GM12878 (cell line): ENCODE measurements around the gene DHRS9. TPM values are rescaled to one million over a fixed set of nuclear protein-coding genes. Genes with fewer than 3 reads are reported as not detected.

Source experiments
- ATAC-seq: fragments of 200-7000 bp; cut with Tn5 transposase; 3 replicates; pipeline ENCODE4 v1.9.1; 2020; ENCODE audit warnings: mild to moderate bottlenecking, moderate library complexity
- BruUV-seq: library from RNA; stranded (reverse); fragments of 400-500 nt; replicated peaks from 2 replicates; lab custom pipeline; 2021; lab: Mats Ljungman, UMichigan
- CTCF ChIA-PET: fragments of 300-600 bp; sonication (Branson Sonifier 250); formaldehyde crosslinking; extraction: SDS; loops from one replicate; lab custom pipeline; 2021; ENCODE audit warnings: inconsistent platforms; lab: Yijun Ruan, JAX
- POLR2A ChIA-PET: fragments of 350-600 bp; formaldehyde crosslinking; extraction: SDS; loops from one replicate; lab custom pipeline; 2021; ENCODE audit warnings: inconsistent platforms; lab: Charles Lee
- RAD21 ChIA-PET: fragments of 300-600 bp; sonication (Branson Sonifier 250); formaldehyde crosslinking; loops from one replicate; lab custom pipeline; 2023; ENCODE audit warnings: antibody characterized with exemption; ENCODE audit not compliant: unreplicated experiment; lab: Charles Lee
- SMC1A ChIA-PET: fragments of 300-600 bp; sonication (Branson Sonifier 250); formaldehyde crosslinking; loops from one replicate; lab custom pipeline; 2023; ENCODE audit not compliant: unreplicated experiment, uncharacterized antibody; lab: Charles Lee
- DNase-seq: peaks from one replicate; pipeline ENCODE4 v3.0.0-alpha.2; 2011; ENCODE audit warnings: low read depth, low spot score
- FAIRE-seq: peaks from 3 replicates; lab custom pipeline; 2011; peaks lifted over from hg19 to GRCh38; lab: Jason Lieb, UNC
- H2AFZ ChIP-seq: 2 replicates; pipeline ENCODE4 v1.6.0; 2011; ENCODE audit warnings: low read depth, low read length, control low read depth; ENCODE audit not compliant: control insufficient read depth
- H3K27ac ChIP-seq: 2 replicates; pipeline ENCODE4 v1.5.1; 2011; ENCODE audit warnings: control low read depth; ENCODE audit not compliant: control insufficient read depth, insufficient read depth
- H3K27me3 ChIP-seq, 2 experiments: replicated peaks in 1 of 2; 2 replicates each; pipeline versions ENCODE4 v1.6.0 to v1.6.1; 2011; ENCODE audit warnings: low read length in 1 of 2; ENCODE audit not compliant: control insufficient read depth in 2 of 2, insufficient read depth in 2 of 2
- H3K36me3 ChIP-seq, 2 experiments: 2 replicates each; pipeline ENCODE4 v1.5.1; 2011; ENCODE audit warnings: low read length in 1 of 2; ENCODE audit not compliant: control insufficient read depth in 2 of 2, insufficient read depth in 2 of 2
- H3K4me1 ChIP-seq: 2 replicates; pipeline ENCODE4 v1.6.1; 2011; ENCODE audit warnings: mild to moderate bottlenecking, low read length, moderate library complexity, mixed read lengths; ENCODE audit not compliant: control insufficient read depth, insufficient read depth
- H3K4me2 ChIP-seq: 2 replicates; pipeline ENCODE4 v1.6.0; 2011; ENCODE audit warnings: control low read depth; ENCODE audit not compliant: control insufficient read depth, insufficient read depth
- H3K4me3 ChIP-seq: fragments of 200-600 bp; sonication (generic); 2 replicates; pipeline ENCODE4 v1.5.1; 2016
- H3K79me2 ChIP-seq: 2 replicates; pipeline ENCODE4 v1.6.0; 2011; ENCODE audit warnings: low read length; ENCODE audit not compliant: control insufficient read depth, insufficient read depth
- H3K9ac ChIP-seq: 2 replicates; pipeline ENCODE4 v1.8.0; 2011; ENCODE audit warnings: low read length, control low read depth, mixed read lengths; ENCODE audit not compliant: control insufficient read depth, insufficient read depth
- H3K9me3 ChIP-seq: replicated peaks from 3 replicates; pipeline ENCODE4 v1.5.1; 2011; ENCODE audit warnings: mild to moderate bottlenecking, low read length; ENCODE audit not compliant: control insufficient read depth, insufficient read depth
- H4K20me1 ChIP-seq: 2 replicates; pipeline ENCODE4 v1.6.0; 2011; ENCODE audit not compliant: control insufficient read depth, insufficient read depth
- BCL11A ChIP-seq: IDR thresholded peaks from 2 replicates; pipeline ENCODE4 v1.6.1; 2011; ENCODE audit warnings: low read depth, low read length
- CEBPB ChIP-seq, 2 experiments: fragments of 150-350 bp in 1 of 2; IDR thresholded peaks; 2 replicates each; pipeline ENCODE4 v1.6.1; 2012 to 2014; ENCODE audit warnings: low read depth in 2 of 2, low read length in 2 of 2, borderline replicate concordance in 1 of 2, inconsistent platforms in 1 of 2
- CHD4 ChIP-seq: fragments of 200-600 bp; sonication (generic); IDR thresholded peaks from 2 replicates; pipeline ENCODE4 v1.6.1; 2016; ENCODE audit warnings: mild to moderate bottlenecking
- GABPA ChIP-seq: IDR thresholded peaks from 2 replicates; pipeline ENCODE4 v1.6.1; 2014; ENCODE audit warnings: antibody characterized with exemption, low read depth, mild to moderate bottlenecking, inconsistent platforms
- KLF5 ChIP-seq: fragments of 450-650 bp; IDR thresholded peaks from 2 replicates; pipeline ENCODE4 v1.6.1; 2014; ENCODE audit warnings: mild to moderate bottlenecking; ENCODE audit not compliant: partially characterized antibody
- LARP7 ChIP-seq: fragments of 450-650 bp; IDR thresholded peaks from 2 replicates; pipeline ENCODE4 v1.6.1; 2017; ENCODE audit warnings: mild to moderate bottlenecking
- MTA2 ChIP-seq: fragments of 450-650 bp; IDR thresholded peaks from 2 replicates; pipeline ENCODE4 v1.6.1; 2016; ENCODE audit warnings: low read depth, mild to moderate bottlenecking, moderate library complexity
- NFIC ChIP-seq: IDR thresholded peaks from 2 replicates; pipeline ENCODE4 v1.6.1; 2012; ENCODE audit warnings: low read depth, mild to moderate bottlenecking, inconsistent platforms, low read length, moderate library complexity
- NFXL1 ChIP-seq: fragments of 450-650 bp; IDR thresholded peaks from 2 replicates; pipeline ENCODE4 v1.6.1; 2017; ENCODE audit warnings: antibody characterized with exemption, mild to moderate bottlenecking, borderline replicate concordance
- PAX8 ChIP-seq: fragments of 450-650 bp; IDR thresholded peaks from 2 replicates; pipeline ENCODE4 v1.6.1; 2017; ENCODE audit warnings: mild to moderate bottlenecking, moderate library complexity
- POLR2AphosphoS2 ChIP-seq: IDR thresholded peaks from 2 replicates; pipeline ENCODE4 v1.6.1; 2011; ENCODE audit warnings: low read depth, mild to moderate bottlenecking, low read length, improper control_type of control experiment, moderate library complexity
- POU2F2 ChIP-seq: IDR thresholded peaks from 3 replicates; pipeline ENCODE4 v1.6.1; 2011; ENCODE audit warnings: low read depth, mild to moderate bottlenecking, low read length, borderline replicate concordance
- RELB ChIP-seq: fragments of 450-650 bp; IDR thresholded peaks from 2 replicates; pipeline ENCODE4 v1.6.1; 2017; ENCODE audit warnings: low read depth, mild to moderate bottlenecking, moderate library complexity
- SREBF2 ChIP-seq: IDR thresholded peaks from 2 replicates; pipeline ENCODE4 v1.6.1; 2012; ENCODE audit warnings: mild to moderate bottlenecking, low read length
- STAT3 ChIP-seq: IDR thresholded peaks from 2 replicates; pipeline ENCODE4 v1.6.1; 2011; ENCODE audit warnings: low read depth, low read length, improper control_type of control experiment
- ZBTB11 ChIP-seq: fragments of 450-650 bp; formaldehyde crosslinking; IDR thresholded peaks from 2 replicates; pipeline ENCODE4 v1.5.0; 2022; ENCODE audit warnings: mild to moderate bottlenecking, missing genetic modification characterization
- ZNF207 ChIP-seq: fragments of 450-650 bp; IDR thresholded peaks from 2 replicates; pipeline ENCODE4 v1.6.1; 2014; ENCODE audit warnings: antibody characterized with exemption, mild to moderate bottlenecking, borderline replicate concordance
- ZNF384 ChIP-seq: IDR thresholded peaks from 2 replicates; pipeline ENCODE4 v1.6.1; 2012; ENCODE audit warnings: low read depth, mild to moderate bottlenecking, low read length, improper control_type of control experiment, borderline replicate concordance
- whole genome bisulfite sequencing: methylation state at CpG from one replicate; pipeline ENCODE4 v1.1.6; 2016; ENCODE audit warnings: low lambda C conversion rate; ENCODE audit not compliant: insufficient replicate concordance, insufficient coverage; ENCODE audit errors: missing lambda C conversion rate; 5-methylcytosine and 5-hydroxymethylcytosine counted together
- in situ Hi-C: fragments of 300-500 bp; cut with MboI; formaldehyde crosslinking; loops from 9 replicates; pipeline ENCODE4 v1.14.3; 2018; ENCODE audit warnings: mixed read lengths
- intact Hi-C: fragments of 100-400 bp; cut with micrococcal nuclease; formaldehyde crosslinking; loops from one replicate; pipeline ENCODE4 v1.14.2; 2022; ENCODE audit not compliant: unreplicated experiment
- polyA plus RNA-seq, 11 experiments: library from polyadenylated mRNA; depleted of rRNA in 4 of 11; unstranded in 6 of 11; stranded (reverse) in 5 of 11; fragments of >200 nt; fragmentation: Nextera tagmentation in 4 of 11; fragmentation: Illumina TruSeq in 1 of 11; extraction: Ambion mirVana in 4 of 11; extraction: Trizol in 1 of 11; gene quantifications; 1 replicate in 1 of 11; 2 replicates in 10 of 11; pipeline versions ENCODE4 v1.2.1 to v1.2.3, GENCODE V29; 2011 to 2016; ENCODE audit warnings: inconsistent platforms in 2 of 11, missing spikeins in 2 of 11, low read depth in 1 of 11
- total RNA-seq, 4 experiments: library from RNA; depleted of rRNA in 3 of 4; stranded (reverse); fragments of >200 nt in 3 of 4; fragmentation: Illumina TruSeq in 1 of 4; extraction: Trizol in 1 of 4; gene quantifications; 2 replicates each; pipeline versions ENCODE4 v1.2.1 to v1.2.3, GENCODE V29; 2013 to 2021
- TF ChIP-seq, protein P1 (sequence below): fragments of 450-650 bp; IDR thresholded peaks from 2 replicates; pipeline ENCODE4 v1.6.1; 2017; ENCODE audit warnings: mild to moderate bottlenecking, low read depth, inconsistent platforms; ENCODE audit not compliant: poor library complexity, severe bottlenecking

The DHRS9 gene
- total and polyA plus RNA-seq, 10 of the 15 experiments (the other 5 are each of a cell fraction or from before 2014, with no cell fraction given): 0.09 to 0.34 (median 0.13) TPM; not detected in 5

DNA sequence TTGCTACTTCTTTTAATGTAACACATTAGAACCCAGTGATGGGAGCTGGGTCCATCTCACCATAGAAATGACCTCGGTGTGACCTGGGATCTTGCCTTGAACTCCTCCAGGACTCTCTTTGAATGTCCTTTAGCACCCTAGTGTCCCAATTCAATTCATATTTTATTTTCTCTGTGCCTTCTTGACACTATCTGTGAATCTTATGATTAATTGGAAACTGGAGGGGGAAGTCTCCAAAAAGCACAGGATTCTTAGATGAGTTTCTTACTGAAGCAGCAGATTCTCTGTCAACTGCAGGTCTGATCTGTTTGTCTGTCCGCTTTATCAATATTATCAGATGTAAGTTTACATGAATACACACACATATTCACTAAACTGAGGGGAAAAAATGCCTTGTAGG is 470 bp downstream of the DHRS9 start:
- ATAC-seq: no peak
- no peak for DNase-seq
- Histone ChIP-seq H3K36me3 (no peaks in the 10 kb centered on the region), H3K79me2 (no peaks in the 10 kb centered on the region), H3K9me3 (no peaks in the 10 kb centered on the region)
- CTCF ChIA-PET: no interaction called here
- 45% methylated on average over 2 of the region's 2 CpGs for WGBS
- TF ChIP-seq SREBF2: no peak
- TF ChIP-seq GABPA: no peak
- TF ChIP-seq MTA2: no peak
- no peak for TF ChIP-seq POU2F2
- TF ChIP-seq, protein P1, sequence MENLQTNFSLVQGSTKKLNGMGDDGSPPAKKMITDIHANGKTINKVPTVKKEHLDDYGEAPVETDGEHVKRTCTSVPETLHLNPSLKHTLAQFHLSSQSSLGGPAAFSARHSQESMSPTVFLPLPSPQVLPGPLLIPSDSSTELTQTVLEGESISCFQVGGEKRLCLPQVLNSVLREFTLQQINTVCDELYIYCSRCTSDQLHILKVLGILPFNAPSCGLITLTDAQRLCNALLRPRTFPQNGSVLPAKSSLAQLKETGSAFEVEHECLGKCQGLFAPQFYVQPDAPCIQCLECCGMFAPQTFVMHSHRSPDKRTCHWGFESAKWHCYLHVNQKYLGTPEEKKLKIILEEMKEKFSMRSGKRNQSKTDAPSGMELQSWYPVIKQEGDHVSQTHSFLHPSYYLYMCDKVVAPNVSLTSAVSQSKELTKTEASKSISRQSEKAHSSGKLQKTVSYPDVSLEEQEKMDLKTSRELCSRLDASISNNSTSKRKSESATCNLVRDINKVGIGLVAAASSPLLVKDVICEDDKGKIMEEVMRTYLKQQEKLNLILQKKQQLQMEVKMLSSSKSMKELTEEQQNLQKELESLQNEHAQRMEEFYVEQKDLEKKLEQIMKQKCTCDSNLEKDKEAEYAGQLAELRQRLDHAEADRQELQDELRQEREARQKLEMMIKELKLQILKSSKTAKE: no peak
- no peak for TF ChIP-seq CEBPB (IDR thresholded peaks at IDR 0.05; ENCODE audit: borderline replicate concordance in 1 of 2, low read depth in 2 of 2, low read length in 2 of 2)
- no peak for TF ChIP-seq LARP7
- TF ChIP-seq ZNF384: no peak
- TF ChIP-seq CHD4: no peak
- TF ChIP-seq BCL11A: no peak
- TF ChIP-seq NFIC: no peak
- no peak for TF ChIP-seq RELB
- TF ChIP-seq ZBTB11: no peak
- no peak for TF ChIP-seq STAT3
- TF ChIP-seq KLF5: no peak
- TF ChIP-seq NFXL1: no peak
- no peak for TF ChIP-seq POLR2AphosphoS2
- no peak for TF ChIP-seq ZNF207
- no peak for TF ChIP-seq PAX8
- TF ChIP-seq, all 136 proteins: peak for 0
- SMC1A ChIA-PET: no interaction called here
- POLR2A ChIA-PET: no interaction called here
- Histone ChIP-seq H3K4me2 (no peak overlapping the region), H3K9ac (no peak overlapping the region), H4K20me1 (no peaks in the 10 kb centered on the region), H3K27me3 (no peaks in the 10 kb centered on the region; a peak in 1 of 4 replicates), H3K27ac (no peak overlapping the region), H2AFZ (no peak overlapping the region), H3K4me1 (no peaks in the 10 kb centered on the region; the same call in 1 of the 2 replicates), H3K4me3 (no peak overlapping the region)
- intact Hi-C loops (no loop called here), in situ Hi-C loops (no loop called here)
- BruUV-seq: no TSS peak
- RAD21 ChIA-PET: no interaction called here
- FAIRE-seq: no peak
